WERI-Rb-1 (cell line): ENCODE results near the gene SH3BP5.

Experiments used
- DNase-seq: peaks from one replicate; pipeline ENCODE4 v3.0.0-alpha.2; 2020
- H3K27ac ChIP-seq: fragments of 250-450 bp; sonication (Bioruptor Pico); 2 replicates; pipeline ENCODE4 v1.5.1; 2020; ENCODE audit warnings: mild to moderate bottlenecking, moderate library complexity
- H3K27me3 ChIP-seq: fragments of 250-450 bp; sonication (Bioruptor Pico); 2 replicates; pipeline ENCODE4 v1.5.1; 2021; ENCODE audit warnings: mild to moderate bottlenecking, low read depth, moderate library complexity; ENCODE audit not compliant: insufficient read depth, severe bottlenecking
- H3K36me3 ChIP-seq: fragments of 250-450 bp; sonication (Bioruptor Pico); 2 replicates; pipeline ENCODE4 v1.5.1; 2020; ENCODE audit warnings: mild to moderate bottlenecking, moderate library complexity
- H3K4me3 ChIP-seq: 2 replicates; pipeline ENCODE4 v1.5.1; 2011; ENCODE audit warnings: low read depth, mild to moderate bottlenecking, control low read depth, low read length
- H3K9me3 ChIP-seq: fragments of 250-450 bp; sonication (Bioruptor Pico); 2 replicates; pipeline ENCODE4 v1.5.1; 2021; ENCODE audit warnings: mild to moderate bottlenecking, moderate library complexity; ENCODE audit not compliant: severe bottlenecking
- CTCF ChIP-seq: IDR thresholded peaks from 2 replicates; pipeline ENCODE4 v1.5.1; 2011; ENCODE audit warnings: low read depth, mild to moderate bottlenecking, control low read depth, inconsistent platforms, low read length

SH3BP5 gene

GRCh38 chr3:15291589-15292541 lies 40.5 kb downstream of the SH3BP5 start:
- DNase-seq: no peak
- no peak for TF ChIP-seq CTCF
- Histone ChIP-seq H3K4me3 (no peak overlapping the region), H3K9me3 (no peaks in the 10 kb centered on the region), H3K36me3 (peaks cover 25% of the 10 kb centered on the region), H3K27me3 (no peaks in the 10 kb centered on the region), H3K27ac (no peak overlapping the region)

DNA sequence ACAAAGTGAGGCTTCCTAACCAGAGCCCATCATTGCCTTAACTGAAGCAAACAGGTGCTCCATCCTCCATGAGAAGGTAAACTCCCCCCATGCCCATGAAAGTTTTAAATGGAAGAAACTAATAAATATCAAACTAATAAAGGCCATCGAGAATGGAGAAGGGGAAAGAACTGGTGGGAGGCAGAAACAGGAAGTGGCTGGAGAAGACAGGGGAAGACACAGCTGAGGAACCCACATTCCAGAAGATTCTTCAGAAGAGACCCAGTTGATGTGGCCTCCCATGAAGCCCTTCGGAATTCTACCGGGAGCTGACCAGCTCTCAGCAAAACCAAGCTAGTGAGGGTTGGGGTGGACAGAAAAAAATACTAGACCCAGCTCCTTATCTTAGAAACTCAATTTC lies 41.6 kb downstream of the SH3BP5 start:
- Histone ChIP-seq H3K9me3 (no peaks in the 10 kb centered on the region), H3K27me3 (no peaks in the 10 kb centered on the region), H3K4me3 (no peak overlapping the region), H3K36me3 (peaks cover 24% of the 10 kb centered on the region), H3K27ac (no peak overlapping the region)
- no peak for TF ChIP-seq CTCF
- DNase-seq: no peak

GRCh38 chr3:15289661-15290060 lies 42.7 kb downstream of the SH3BP5 start:
- no peak for TF ChIP-seq CTCF
- H3K9me3 ChIP-seq: no peaks in the 10 kb centered on the region
- peaks cover 19% of the 10 kb centered on the region for H3K36me3 ChIP-seq
- no peak overlapping the region for H3K4me3 ChIP-seq
- H3K27me3 ChIP-seq: no peaks in the 10 kb centered on the region
- H3K27ac ChIP-seq: no peak overlapping the region
- DNase-seq: no peak

DNA sequence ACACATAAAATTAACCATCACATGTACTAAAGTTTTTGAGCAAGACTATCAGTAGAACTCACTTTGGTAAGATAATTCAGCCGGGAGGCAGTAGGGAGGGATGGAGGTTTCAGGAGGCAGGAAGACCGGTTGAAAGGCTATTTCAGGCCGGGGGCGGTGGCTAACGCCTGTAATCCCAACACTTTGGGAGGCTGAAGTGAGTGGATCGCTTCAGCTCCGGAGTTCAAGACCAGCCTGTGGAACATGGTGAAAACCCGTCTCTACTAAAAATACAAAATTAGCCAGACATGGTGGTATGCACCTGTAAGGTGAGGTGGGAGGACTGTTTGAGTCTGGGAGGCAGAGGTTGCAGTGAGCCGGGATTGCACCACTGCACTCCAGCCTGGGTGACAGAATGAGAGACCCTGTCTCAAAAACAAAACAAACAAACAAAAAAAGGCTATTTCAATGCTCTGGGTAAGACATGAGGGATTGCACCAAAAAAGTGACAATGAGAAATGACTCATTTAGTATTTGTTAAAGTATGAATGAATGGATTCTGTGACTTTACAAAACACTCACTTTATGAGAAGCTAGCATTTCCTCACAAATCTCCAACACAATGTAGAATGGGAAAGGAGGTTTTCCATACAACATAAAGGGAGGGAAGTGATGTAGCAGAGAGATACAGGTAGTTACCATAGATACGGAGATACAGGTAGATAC lies 43.9 kb downstream of the SH3BP5 start:
- H3K9me3 ChIP-seq: no peaks in the 10 kb centered on the region
- no peak for TF ChIP-seq CTCF
- no peak for DNase-seq
- no peak overlapping the region for H3K27ac ChIP-seq
- H3K27me3 ChIP-seq: no peaks in the 10 kb centered on the region
- H3K4me3 ChIP-seq: no peak overlapping the region
- H3K36me3 ChIP-seq: peaks cover 18% of the 10 kb centered on the region

- DNase-seq: no peak
- Histone ChIP-seq H3K27me3 (no peaks in the 10 kb centered on the region), H3K4me3 (no peak overlapping the region), H3K36me3 (peaks cover 14% of the 10 kb centered on the region), H3K9me3 (no peaks in the 10 kb centered on the region), H3K27ac (no peak overlapping the region)
- TF ChIP-seq CTCF: no peak
Observed at GRCh38 chr3:15287565-15288330, 44.6 kb downstream of the SH3BP5 start.
